Activated T-cell treated with anti-CD3 and anti-CD28 coated beads, Interleukin-2, amount 50 U/mL, for 48 hours (primary cell): ENCODE results near the gene ARRB2.
"Not testable (repeated sequence)": the region's sequence is repeated elsewhere in the genome, so short reads cannot be mapped to it uniquely, and the experiment has no call there.

Experiments used
- DNase-seq, 2 experiments: peaks; one replicate each; pipeline ENCODE4 v3.0.0-alpha.2; 2020

The ARRB2 gene

DNA sequence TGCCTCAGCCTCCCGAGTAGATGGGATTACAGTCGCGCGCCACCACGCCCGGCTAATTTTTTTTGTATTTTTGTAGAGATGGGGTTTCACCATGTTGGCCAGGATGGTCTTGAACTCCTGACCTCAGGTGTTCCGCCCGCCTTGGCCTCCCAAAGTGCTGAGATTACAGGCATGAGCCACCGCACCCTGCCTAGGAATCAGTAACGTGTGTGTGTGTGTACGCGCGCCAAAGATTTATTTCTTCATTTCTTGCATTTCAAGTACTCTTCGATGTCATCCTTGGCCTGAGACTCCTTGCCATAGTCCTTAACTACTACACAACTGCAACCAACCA, 5.9 kb upstream of the ARRB2 start:
- DNase-seq = peak in 1 of 2 experiments; percentile 48

- no peak for DNase-seq
These were observed 5.4 kb upstream of the ARRB2 start for GRCh38 chr17:4704991-4705390.

DNA sequence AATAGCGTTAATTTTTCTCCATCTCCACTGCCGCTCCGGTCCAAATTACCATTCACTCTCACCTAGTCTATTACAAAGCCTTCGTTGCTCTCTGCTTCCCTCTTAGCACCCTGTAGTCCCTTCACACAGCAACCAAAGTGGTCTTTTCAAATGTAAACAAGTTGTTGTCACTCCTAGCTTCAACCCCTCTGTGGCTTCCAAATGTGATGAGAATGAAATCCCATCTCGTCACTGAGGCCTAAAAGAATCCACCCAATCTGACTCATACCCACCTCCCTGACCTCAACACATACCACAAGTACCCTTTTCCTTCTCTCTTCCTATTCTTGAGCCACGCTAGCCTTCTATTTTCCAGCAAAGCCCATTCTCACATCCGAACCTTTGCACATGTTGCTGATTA, 4.3 kb upstream of the ARRB2 start:
- DNase-seq = no peak

- DNase-seq = peak; percentile 70 to 75
These were observed 2.0 kb upstream of the ARRB2 start for GRCh38 chr17:4708436-4708835.

- DNase-seq = peak; percentile 64 to 66
These were observed 532 bp downstream of the ARRB2 start for GRCh38 chr17:4710693-4711634.

DNA sequence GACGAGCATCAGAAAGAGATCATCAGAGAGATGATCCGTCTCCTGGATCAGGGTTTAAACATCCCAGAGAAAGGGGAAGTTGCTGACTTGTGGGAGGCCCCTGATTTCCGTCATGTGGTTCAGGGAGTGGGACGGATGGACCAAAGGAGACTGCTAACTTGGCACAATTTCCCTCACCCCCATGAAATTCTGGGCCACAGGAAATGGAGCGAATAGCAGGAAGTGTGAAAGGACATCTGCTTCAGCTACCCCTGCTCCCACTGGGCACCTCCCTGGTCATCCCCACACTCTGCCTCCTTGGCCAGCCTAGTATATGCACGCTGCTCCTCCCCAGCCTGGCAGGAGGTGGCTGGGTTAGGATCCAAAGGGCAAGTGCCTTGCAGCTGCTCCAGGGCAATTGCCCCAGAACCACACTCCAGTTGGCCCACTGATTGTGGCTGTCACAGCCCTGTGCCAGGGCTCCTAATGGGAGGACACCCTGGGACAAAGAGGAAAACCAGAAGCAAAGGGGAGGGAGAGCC, 1.3 kb downstream of the ARRB2 start:
- no peak for DNase-seq

DNA sequence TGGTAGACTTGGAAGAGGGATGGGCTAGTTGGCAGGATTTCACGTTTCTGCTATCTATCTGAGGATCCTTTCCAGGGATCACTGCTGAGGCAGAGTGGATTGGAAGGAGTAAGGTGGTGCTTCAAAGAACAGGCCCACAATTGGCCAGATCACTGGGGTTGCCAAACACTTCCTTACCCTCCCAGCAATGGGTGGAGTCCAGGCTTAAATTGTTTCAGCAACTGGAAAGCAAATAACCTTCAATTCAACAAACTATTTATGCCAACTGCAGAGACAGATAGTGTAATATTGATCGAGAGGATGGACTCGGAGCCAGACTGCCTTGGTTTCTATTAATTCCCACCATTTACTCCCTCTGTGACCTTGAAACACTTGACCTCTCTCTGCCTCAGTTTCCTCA, 2.1 kb downstream of the ARRB2 start:
- no peak for DNase-seq

DNA sequence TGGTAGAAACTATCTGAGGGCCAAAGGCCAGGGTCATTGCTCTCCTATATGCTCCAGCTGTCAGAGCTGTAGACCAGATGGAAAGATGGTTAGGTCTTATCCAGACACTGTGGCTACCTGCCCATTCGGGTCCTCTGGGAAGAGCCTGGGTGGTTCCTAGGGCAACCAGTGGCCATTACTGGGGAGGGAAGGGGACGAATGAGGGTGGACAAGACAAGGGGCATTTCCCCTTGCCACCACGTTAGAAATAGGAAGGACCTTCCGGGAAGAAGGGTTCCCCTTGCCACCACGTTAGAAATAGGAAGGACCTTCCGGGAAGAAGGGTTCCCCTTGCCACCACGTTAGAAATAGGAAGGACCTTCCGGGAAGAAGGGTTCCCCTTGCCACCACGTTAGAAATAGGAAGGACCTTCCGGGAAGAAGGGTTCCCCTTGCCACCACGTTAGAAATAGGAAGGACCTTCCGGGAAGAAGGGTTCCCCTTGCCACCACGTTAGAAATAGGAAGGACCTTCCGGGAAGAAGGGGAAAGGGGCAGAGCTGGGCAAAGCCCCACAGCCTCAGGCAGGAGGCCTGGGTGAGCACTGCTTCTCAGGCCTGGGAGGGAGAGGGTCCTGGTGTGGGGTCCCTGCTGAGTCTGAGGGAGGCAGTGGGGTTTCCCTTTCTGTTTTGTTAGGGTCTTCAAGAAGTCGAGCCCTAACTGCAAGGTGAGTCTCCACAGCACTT, 4.1 kb downstream of the ARRB2 start:
- DNase-seq = not testable (repeated sequence)

DNA sequence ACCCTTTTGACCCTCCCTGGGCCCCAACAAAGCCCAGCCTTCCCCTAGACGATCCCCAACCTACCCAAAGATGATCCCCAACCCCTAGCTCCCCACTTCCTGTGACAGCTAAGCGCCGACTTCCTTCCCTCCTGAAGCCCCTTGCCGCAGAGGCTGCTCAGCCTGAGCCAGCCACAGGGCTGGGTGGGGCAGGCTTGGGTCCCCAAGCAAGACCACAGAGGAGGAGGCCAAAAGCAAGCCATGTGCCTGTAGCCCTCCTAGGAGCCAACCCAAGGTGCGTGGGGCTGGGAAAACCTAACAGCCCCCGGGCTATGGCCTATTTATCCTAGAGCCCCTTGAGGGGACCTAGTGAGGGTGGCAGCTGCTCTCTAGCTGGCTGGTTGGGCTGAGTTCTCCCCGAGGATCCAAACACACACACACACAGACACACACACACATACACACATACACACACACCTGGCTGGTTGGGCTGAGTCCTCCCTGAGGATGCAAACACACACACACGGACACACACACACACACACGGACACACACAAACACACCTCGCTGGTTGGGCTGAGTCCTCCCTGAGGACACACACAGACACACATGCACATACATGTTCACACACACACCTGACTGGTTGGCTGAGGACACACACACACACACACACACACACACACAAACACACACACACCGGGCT, 4.8 kb downstream of the ARRB2 start:
- peak; percentile 56 to 67 for DNase-seq

DNA sequence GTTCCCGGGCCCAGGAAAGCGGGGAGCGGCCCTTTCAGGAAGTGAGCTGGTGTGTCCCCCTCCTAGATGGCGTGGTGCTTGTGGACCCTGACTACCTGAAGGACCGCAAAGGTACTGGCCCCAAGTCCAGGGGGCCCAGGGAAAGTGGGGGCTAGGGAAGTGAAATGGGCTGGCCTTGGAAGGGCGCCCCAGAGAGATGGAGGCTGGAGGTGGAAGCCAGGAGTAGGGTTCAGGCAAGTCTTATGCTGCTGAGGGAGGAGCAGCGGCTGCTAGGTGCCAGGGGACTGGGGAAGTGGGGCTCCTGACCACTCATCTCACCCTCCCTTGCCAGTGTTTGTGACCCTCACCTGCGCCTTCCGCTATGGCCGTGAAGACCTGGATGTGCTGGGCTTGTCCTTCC, 5.6 kb downstream of the ARRB2 start:
- no peak for DNase-seq

DNA sequence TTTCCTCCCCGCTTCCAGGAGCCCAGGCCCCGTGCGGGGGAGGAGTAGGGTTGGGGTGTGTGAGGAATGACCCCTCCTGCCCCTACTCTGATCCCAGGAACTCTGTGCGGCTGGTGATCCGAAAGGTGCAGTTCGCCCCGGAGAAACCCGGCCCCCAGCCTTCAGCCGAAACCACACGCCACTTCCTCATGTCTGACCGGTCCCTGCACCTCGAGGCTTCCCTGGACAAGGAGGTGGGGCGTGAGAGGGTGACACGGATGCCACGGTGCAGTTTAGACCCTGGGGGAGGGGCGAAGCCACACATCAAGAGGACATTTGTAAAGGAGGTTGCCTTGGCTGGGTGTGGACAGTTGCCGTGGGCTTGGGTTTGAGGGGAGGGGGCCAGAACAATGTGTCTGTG, 7.4 kb downstream of the ARRB2 start:
- no peak for DNase-seq

- no peak for DNase-seq
These were observed 7.8 kb downstream of the ARRB2 start for GRCh38 chr17:4718276-4718675.

DNA sequence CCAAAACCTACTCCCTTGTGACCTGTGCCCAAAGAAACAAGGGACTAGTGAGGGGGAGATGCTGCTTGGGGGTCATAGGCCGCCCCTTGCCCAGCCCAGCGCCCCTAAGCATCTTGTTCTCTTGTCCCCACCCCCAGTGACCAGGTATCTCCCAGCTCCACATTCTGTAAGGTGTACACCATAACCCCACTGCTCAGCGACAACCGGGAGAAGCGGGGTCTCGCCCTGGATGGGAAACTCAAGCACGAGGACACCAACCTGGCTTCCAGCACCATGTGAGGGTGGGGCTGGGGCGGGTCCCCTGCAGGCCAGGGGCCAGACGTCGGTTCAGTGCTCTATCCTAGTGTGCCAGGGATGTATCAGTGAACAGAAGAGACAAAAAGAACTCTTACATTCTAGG, 8.7 kb downstream of the ARRB2 start:
- DNase-seq = no peak

- no peak for DNase-seq
These were observed 9.3 kb downstream of the ARRB2 start for GRCh38 chr17:4719684-4720221.

GRCh38 chr17:4720787-4721186, 10.4 kb downstream of the ARRB2 start:
- DNase-seq = no peak

GRCh38 chr17:4721203-4722135, 11.0 kb downstream of the ARRB2 start:
- no peak for DNase-seq

DNA sequence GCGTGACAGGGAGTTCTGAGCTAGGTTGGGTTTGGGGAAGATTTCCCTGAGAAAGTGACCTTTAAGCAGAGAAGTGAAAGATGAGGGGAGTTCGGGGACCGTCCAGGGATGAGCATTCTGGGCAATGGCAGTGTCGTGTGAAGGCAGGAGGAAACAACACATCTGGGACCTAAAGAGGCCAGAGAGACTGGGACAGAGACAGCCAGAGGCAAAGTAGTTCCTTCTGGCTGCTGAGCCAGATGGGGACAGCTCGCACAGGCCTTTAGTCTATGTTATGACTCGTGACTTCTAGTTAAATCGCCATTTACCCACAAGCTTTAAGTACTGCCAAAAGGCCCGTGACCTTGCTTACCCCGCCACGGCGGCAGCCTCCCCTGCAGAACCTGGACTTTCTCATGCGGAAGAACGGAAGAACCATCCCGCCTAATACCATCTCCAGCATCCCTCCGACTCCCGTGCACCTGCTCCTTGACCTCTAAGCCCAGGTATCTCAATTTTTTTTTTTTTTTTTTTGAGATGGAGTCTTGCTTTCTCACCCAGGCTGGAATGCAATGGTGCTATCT, 12.3 kb downstream of the ARRB2 start:
- no peak for DNase-seq

GRCh38 chr17:4724650-4725049, 14.2 kb downstream of the ARRB2 start:
- no peak for DNase-seq

DNA sequence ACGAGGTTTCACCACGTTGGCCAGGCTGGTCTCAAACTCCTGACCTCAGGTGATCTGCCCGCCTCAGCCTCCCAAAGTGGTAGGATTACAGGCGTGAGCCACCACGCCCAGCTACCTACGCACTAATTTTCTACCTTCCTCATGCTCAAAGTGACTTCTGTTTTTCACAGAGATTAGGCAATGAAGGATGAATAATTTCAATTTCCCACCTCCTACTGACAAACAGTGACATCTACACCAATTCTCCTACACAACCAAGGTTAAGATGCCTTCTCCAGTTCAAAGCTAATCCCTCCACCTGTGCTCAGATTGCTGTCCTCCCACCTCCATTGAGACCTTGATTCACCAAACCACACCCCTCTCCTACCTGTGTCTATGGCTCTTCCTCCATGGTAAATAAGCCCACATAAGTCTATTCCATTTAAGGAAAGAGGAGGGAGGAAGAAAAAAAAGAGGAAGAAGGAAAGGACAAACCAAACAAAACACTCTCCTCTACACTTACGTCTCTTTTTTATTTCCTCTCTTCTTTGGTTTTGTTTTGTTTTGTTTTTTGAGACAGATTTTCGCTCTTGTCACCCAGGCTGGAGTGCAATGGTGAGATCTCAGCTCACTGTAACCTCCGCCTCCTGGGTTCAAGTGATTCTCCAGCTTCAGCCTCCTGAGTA, 15.3 kb downstream of the ARRB2 start:
- DNase-seq = no peak

- DNase-seq = no peak
These were observed 17.7 kb downstream of the ARRB2 start for GRCh38 chr17:4728124-4728523.

DNA sequence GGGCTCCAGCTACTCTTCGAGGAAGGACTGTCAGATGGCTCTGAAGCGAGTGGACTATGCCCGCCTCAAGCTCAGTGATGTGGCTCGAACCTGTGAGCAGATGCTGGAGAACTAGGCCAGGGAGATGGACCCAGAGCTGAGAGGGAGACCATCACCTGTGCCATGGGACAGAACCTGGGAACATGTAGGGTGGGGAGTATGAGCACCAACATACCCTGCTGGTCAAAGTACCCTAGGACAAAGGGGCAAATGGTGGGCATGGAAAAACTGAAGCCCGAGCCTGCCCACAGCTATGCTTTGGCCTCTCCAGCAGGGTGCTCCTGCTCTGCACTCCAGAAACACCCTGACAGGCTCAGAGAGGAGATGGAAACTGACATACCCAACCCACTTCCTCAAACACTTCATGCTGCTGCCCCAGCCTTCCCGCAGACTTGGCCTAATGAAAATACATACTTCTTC, 22.7 kb downstream of the ARRB2 start:
- DNase-seq = no peak
